Transverse colon (tissue), 4 donors: ENCODE data around the gene UNC5B. TPM values are rescaled to one million over a fixed set of nuclear protein-coding genes. Genes with fewer than 3 reads are reported as not detected.

Experiments
- DNase-seq: peaks from one replicate; pipeline ENCODE4 v3.0.0-alpha.2; 2019
- H3K27ac ChIP-seq, 4 donors: fragments of 200-600 bp; sonication (generic); 2 replicates each; pipeline ENCODE4 v1.5.1; 2016 to 2018; ENCODE audit warnings: inconsistent platforms in 4 of 4
- H3K27me3 ChIP-seq: fragments of 200-600 bp; sonication (generic); 2 replicates; pipeline ENCODE4 v1.5.1; 2017; ENCODE audit warnings: inconsistent platforms
- H3K36me3 ChIP-seq, 4 donors: fragments of 200-600 bp; sonication (generic); 2 replicates each; pipeline ENCODE4 v1.5.1; 2017 to 2019; ENCODE audit warnings: inconsistent platforms in 4 of 4
- H3K4me1 ChIP-seq, 4 donors: fragments of 200-600 bp; sonication (generic); 2 replicates each; pipeline ENCODE4 v1.5.1; 2017 to 2020; ENCODE audit warnings: inconsistent platforms in 4 of 4
- H3K4me3 ChIP-seq, 4 donors: fragments of 200-600 bp; sonication (generic); 1 replicate in 1 of 4; 2 replicates in 3 of 4; pipeline versions ENCODE4 v1.5.1 to v1.6.1; 2017 to 2019; ENCODE audit warnings: inconsistent platforms in 4 of 4
- H3K9me3 ChIP-seq, 2 donors: fragments of 200-600 bp; sonication (generic); 2 replicates each; pipeline ENCODE4 v1.5.1; 2017 to 2019; ENCODE audit warnings: inconsistent platforms in 2 of 2
- CTCF ChIP-seq, 5 experiments: fragments of 200-600 bp in 3 of 5; fragments of 450-650 bp in 2 of 5; sonication (generic) in 3 of 5; IDR thresholded peaks; 1 replicate in 2 of 5; 2 replicates in 3 of 5; pipeline ENCODE4 v1.5.1; 2016 to 2017; ENCODE audit warnings: antibody characterized with exemption in 5 of 5, inconsistent platforms in 3 of 5, mild to moderate bottlenecking in 2 of 5, moderate library complexity in 1 of 5
- EP300 ChIP-seq: sonication (generic); formaldehyde crosslinking; IDR thresholded peaks from one replicate; pipeline ENCODE4 v1.6.1; 2017; ENCODE audit warnings: antibody characterized with exemption, low read depth
- POLR2A ChIP-seq: fragments of 450-650 bp; IDR thresholded peaks from one replicate; pipeline ENCODE4 v1.6.1; 2016; ENCODE audit warnings: antibody characterized with exemption, mild to moderate bottlenecking, moderate library complexity
- POLR2AphosphoS5 ChIP-seq, 3 donors: sonication (generic); formaldehyde crosslinking; IDR thresholded peaks; one replicate each; pipeline ENCODE4 v1.6.1; 2016; ENCODE audit warnings: antibody characterized with exemption in 3 of 3
- WGBS, 2 donors: methylation state at CpG; one replicate each; pipeline ENCODE4 v1.1.5; 2018; ENCODE audit warnings: low coverage in 1 of 2; 5-methylcytosine and 5-hydroxymethylcytosine counted together
- in situ Hi-C, 4 donors: fragments of 200-750 bp; cut with MboI; loops; one replicate each; pipeline versions ENCODE4 v1.15.0 to v1.15.1; 2017; ENCODE audit warnings: low sequenced_read_pairs in 3 of 4, low pct_ligation_motif_present in 1 of 4, low pct_unique_long_range_greater_than_20kb in 1 of 4
- intact Hi-C: fragments of 100-400 bp; cut with DNase I; formaldehyde crosslinking; loops from one replicate; pipeline ENCODE4 v1.15.1; 2023; ENCODE audit warnings: low total_unique reads
- total RNA-seq, 4 donors: library from RNA; depleted of rRNA; stranded (reverse); fragments of >200 nt; gene quantifications; one replicate each; pipeline ENCODE4 v1.1.0, GENCODE V29; 2016

UNC5B gene
- total RNA-seq, 4 donors from 2014 or later: 12.3 to 74.1 (median 41.2) TPM

GRCh38 chr10:71253981-71254818 lies 41.8 kb downstream of the UNC5B start:
- H3K9me3 ChIP-seq: no peaks in the 10 kb centered on the region
- in situ Hi-C loops: no loop called here
- DNase-seq: no peak
- 81 to 100% methylated on average over 1 to 17 of the region's 17 CpGs for WGBS, 2 donors
- no peaks in the 10 kb centered on the region for H3K36me3 ChIP-seq
- peaks cover 27 to 75% (median 52%) of the 10 kb centered on the region in 4 donors for H3K4me1 ChIP-seq
- no peak overlapping the region for H3K4me3 ChIP-seq
- TF ChIP-seq POLR2AphosphoS5 (IDR thresholded peaks at IDR 0.05) (no peak), EP300 (no peak), CTCF (IDR thresholded peaks at IDR 0.05) (no peak), POLR2A (no peak)
- H3K27me3 ChIP-seq: no peaks in the 10 kb centered on the region
- intact Hi-C loops: no loop called here
- H3K27ac ChIP-seq: no peak overlapping the region

GRCh38 chr10:71254834-71255549 lies 42.6 kb downstream of the UNC5B start:
- in situ Hi-C loops: no loop called here
- TF ChIP-seq POLR2A (no peak), CTCF (IDR thresholded peaks at IDR 0.05) (no peak), EP300 (no peak), POLR2AphosphoS5 (IDR thresholded peaks at IDR 0.05) (no peak)
- intact Hi-C loops: no loop called here
- no peaks in the 10 kb centered on the region for H3K27me3 ChIP-seq
- no peak overlapping the region for H3K4me3 ChIP-seq
- peak overlapping the region; percentile 77 to 86 (median 80) for H3K27ac ChIP-seq
- peaks cover 28 to 81% (median 58%) of the 10 kb centered on the region in 4 donors for H3K4me1 ChIP-seq
- no peaks in the 10 kb centered on the region for H3K36me3 ChIP-seq
- H3K9me3 ChIP-seq: no peaks in the 10 kb centered on the region
- DNase-seq: no peak
- 58 to 69% methylated on average over 7 to 9 of the region's 9 CpGs for WGBS, 2 donors

GRCh38 chr10:71255550-71255807 lies 43.1 kb downstream of the UNC5B start:
- Histone ChIP-seq H3K36me3 (no peaks in the 10 kb centered on the region), H3K9me3 (no peaks in the 10 kb centered on the region), H3K4me1 (peaks cover 33 to 86% (median 62%) of the 10 kb centered on the region in 4 donors), H3K4me3 (no peak overlapping the region), H3K27me3 (no peaks in the 10 kb centered on the region), H3K27ac (peak overlapping the region; percentile 77 to 86 (median 80))
- no peak for DNase-seq
- intact Hi-C loops: no loop called here
- 71% methylated on average over 4 of the region's 4 CpGs; no CpG with 5 or more reads in 1 of the 2 donors for WGBS, 2 donors
- TF ChIP-seq EP300: no peak
- TF ChIP-seq CTCF (IDR thresholded peaks at IDR 0.05): no peak
- no peak for TF ChIP-seq POLR2AphosphoS5 (IDR thresholded peaks at IDR 0.05)
- TF ChIP-seq POLR2A: no peak
- in situ Hi-C loops: no loop called here

- peak overlapping the region; percentile 77 to 86 (median 80) for H3K27ac ChIP-seq
- H3K36me3 ChIP-seq: no peaks in the 10 kb centered on the region
- H3K4me3 ChIP-seq: no peak overlapping the region
- in situ Hi-C loops (no loop called here), intact Hi-C loops (no loop called here)
- no peak for TF ChIP-seq CTCF (IDR thresholded peaks at IDR 0.05)
- no peak for TF ChIP-seq EP300
- TF ChIP-seq POLR2AphosphoS5 (IDR thresholded peaks at IDR 0.05): peak; percentile 60 to 86 (median 65)
- peak; percentile 82 for TF ChIP-seq POLR2A
- no peaks in the 10 kb centered on the region for H3K27me3 ChIP-seq
- H3K9me3 ChIP-seq: no peaks in the 10 kb centered on the region
- H3K4me1 ChIP-seq: peaks cover 39 to 91% (median 67%) of the 10 kb centered on the region in 4 donors
- peak; percentile 92 for DNase-seq
- 42% methylated on average over 17 of the region's 17 CpGs; no CpG with 5 or more reads in 1 of the 2 donors for WGBS, 2 donors
Observed at GRCh38 chr10:71255808-71256660, 43.7 kb downstream of the UNC5B start.
